HEK293 (cell line): ENCODE results near the gene VWF.

Experiments
- CTCF ChIA-PET: fragments of 350-600 bp; formaldehyde crosslinking; extraction: SDS; loops from one replicate; lab custom pipeline; 2021; ENCODE audit warnings: antibody characterized with exemption; lab: Yijun Ruan, JAX
- POLR2A ChIA-PET: fragments of 300-600 bp; formaldehyde crosslinking; extraction: SDS; loops from one replicate; lab custom pipeline; 2020; ENCODE audit warnings: antibody characterized with exemption, inconsistent platforms; lab: Yijun Ruan, JAX
- H3K27ac ChIP-seq: fragments of 200-500 bp; sonication (Bioruptor generic); 2 replicates; pipeline ENCODE4 v1.5.1; 2014; ENCODE audit warnings: low read depth, low read length, control low read depth, inconsistent platforms; ENCODE audit errors: extremely low read depth
- H3K36me3 ChIP-seq, 2 experiments: fragments of 200-500 bp in 1 of 2; sonication (Bioruptor generic) in 1 of 2; 1 replicate in 1 of 2; 2 replicates in 1 of 2; pipeline ENCODE4 v1.5.1; 2014 to 2017; ENCODE audit warnings: inconsistent platforms in 2 of 2, low read length in 2 of 2; ENCODE audit not compliant: control insufficient read depth in 2 of 2, insufficient read depth in 1 of 2
- H3K4me1 ChIP-seq: fragments of 200-500 bp; sonication (Bioruptor generic); 2 replicates; pipeline ENCODE4 v1.5.1; 2014; ENCODE audit warnings: mild to moderate bottlenecking, low read length, inconsistent platforms; ENCODE audit not compliant: control insufficient read depth, insufficient read depth
- H3K4me3 ChIP-seq: 2 replicates; pipeline ENCODE4 v1.5.1; 2011; ENCODE audit warnings: low read depth, mild to moderate bottlenecking, control low read depth, low read length, moderate library complexity
- H3K9me3 ChIP-seq: fragments of 200-500 bp; sonication (Bioruptor generic); 2 replicates; pipeline ENCODE4 v1.5.1; 2014; ENCODE audit warnings: low read depth, low read length, inconsistent platforms; ENCODE audit not compliant: control insufficient read depth, insufficient read depth
- MEIS1 ChIP-seq: sonication (generic); formaldehyde crosslinking; IDR thresholded peaks from 2 replicates; pipeline ENCODE4 v1.8.1; 2022; ENCODE audit warnings: missing genetic modification reagents, mild to moderate bottlenecking, borderline replicate concordance
- PRDM2 ChIP-seq: fragments of 450-650 bp; formaldehyde crosslinking; IDR thresholded peaks from 2 replicates; pipeline ENCODE4 v1.5.1; 2016; ENCODE audit warnings: missing biosample characterization, missing genetic modification characterization, borderline replicate concordance
- SALL2 ChIP-seq: fragments of 450-650 bp; formaldehyde crosslinking; IDR thresholded peaks from 2 replicates; pipeline ENCODE4 v1.5.0; 2017; ENCODE audit warnings: missing biosample characterization, mild to moderate bottlenecking, missing genetic modification characterization, borderline replicate concordance
- SP3 ChIP-seq: fragments of 450-650 bp; formaldehyde crosslinking; IDR thresholded peaks from 2 replicates; pipeline ENCODE4 v1.5.1; 2016; ENCODE audit warnings: missing biosample characterization, missing genetic modification characterization
- ZBTB21 ChIP-seq: fragments of 450-650 bp; formaldehyde crosslinking; IDR thresholded peaks from 2 replicates; pipeline ENCODE4 v1.5.1; 2017; ENCODE audit warnings: missing biosample characterization, missing genetic modification characterization
- ZFHX2 ChIP-seq: fragments of 450-650 bp; formaldehyde crosslinking; conservative IDR thresholded peaks from 2 replicates; pipeline ENCODE4 v1.5.1; 2016; ENCODE audit warnings: missing biosample characterization, missing genetic modification characterization
- ZFP69B ChIP-seq: fragments of 450-650 bp; formaldehyde crosslinking; IDR thresholded peaks from 2 replicates; pipeline ENCODE4 v1.5.1; 2016; ENCODE audit warnings: missing biosample characterization, missing genetic modification characterization
- ZNF146 ChIP-seq: fragments of 450-650 bp; formaldehyde crosslinking; IDR thresholded peaks from 2 replicates; pipeline ENCODE4 v1.5.1; 2016; ENCODE audit warnings: missing biosample characterization, missing genetic modification characterization
- ZNF221 ChIP-seq: fragments of 450-650 bp; formaldehyde crosslinking; IDR thresholded peaks from 2 replicates; pipeline ENCODE4 v1.5.1; 2017; ENCODE audit warnings: missing biosample characterization, missing genetic modification characterization, borderline replicate concordance
- ZNF24 ChIP-seq: fragments of 450-650 bp; formaldehyde crosslinking; IDR thresholded peaks from 2 replicates; pipeline ENCODE4 v1.5.1; 2016; ENCODE audit warnings: missing biosample characterization, missing genetic modification characterization
- ZNF324 ChIP-seq: fragments of 450-650 bp; formaldehyde crosslinking; IDR thresholded peaks from 2 replicates; pipeline ENCODE4 v1.5.1; 2016; ENCODE audit warnings: missing biosample characterization, missing genetic modification characterization
- ZNF394 ChIP-seq: fragments of 450-650 bp; formaldehyde crosslinking; IDR thresholded peaks from 2 replicates; pipeline ENCODE4 v1.5.1; 2016; ENCODE audit warnings: missing biosample characterization, missing genetic modification characterization, mild to moderate bottlenecking, moderate library complexity, borderline replicate concordance
- ZNF596 ChIP-seq: fragments of 450-650 bp; IDR thresholded peaks from 2 replicates; pipeline ENCODE4 v1.5.0; 2018; ENCODE audit warnings: missing biosample characterization, mild to moderate bottlenecking, missing genetic modification characterization, moderate library complexity
- ZNF747 ChIP-seq: fragments of 450-650 bp; formaldehyde crosslinking; IDR thresholded peaks from 2 replicates; pipeline ENCODE4 v1.5.1; 2016; ENCODE audit warnings: missing biosample characterization, missing genetic modification characterization
- ZNF76 ChIP-seq: fragments of 450-650 bp; formaldehyde crosslinking; IDR thresholded peaks from 2 replicates; pipeline ENCODE4; 2016; ENCODE audit warnings: low read depth, missing biosample characterization, missing genetic modification characterization, borderline replicate concordance
- ZSCAN4 ChIP-seq: fragments of 450-650 bp; formaldehyde crosslinking; IDR thresholded peaks from 2 replicates; pipeline ENCODE4 v1.5.1; 2017; ENCODE audit warnings: missing biosample characterization, missing genetic modification characterization
- TF ChIP-seq, protein P1 (sequence below): fragments of 450-650 bp; IDR thresholded peaks from 2 replicates; pipeline ENCODE4 v1.5.1; 2018; ENCODE audit warnings: missing biosample characterization, missing genetic modification characterization
- TF ChIP-seq, protein P2 (sequence below): fragments of 450-650 bp; formaldehyde crosslinking; IDR thresholded peaks from 2 replicates; pipeline ENCODE4 v1.5.1; 2016; ENCODE audit warnings: missing biosample characterization, missing genetic modification characterization, borderline replicate concordance

The VWF gene

DNA sequence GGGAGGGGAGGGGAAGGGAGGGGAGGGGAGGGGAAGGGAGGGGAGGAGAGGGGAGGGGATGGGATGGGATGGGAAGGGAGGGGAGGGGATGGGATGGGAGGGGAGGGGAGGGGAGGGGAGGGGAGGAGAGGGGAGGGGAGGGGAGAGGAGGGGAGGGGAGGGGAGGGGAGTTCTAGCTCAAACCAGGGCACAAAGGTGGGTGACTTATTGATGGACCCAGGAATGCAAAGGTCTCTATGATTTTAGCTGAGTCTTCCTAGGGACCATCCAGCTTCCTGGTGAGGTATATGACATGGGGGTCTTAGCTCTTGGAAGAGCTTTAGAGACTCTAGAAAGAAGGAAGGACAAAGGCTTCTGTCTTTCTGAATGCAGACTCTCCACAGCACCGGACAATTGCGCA, 221.7 kb downstream of the VWF start (continued):
- no peak for TF ChIP-seq ZFP69B (tag by site-specific recombination)
- TF ChIP-seq SALL2 (tag by site-specific recombination): no peak

DNA sequence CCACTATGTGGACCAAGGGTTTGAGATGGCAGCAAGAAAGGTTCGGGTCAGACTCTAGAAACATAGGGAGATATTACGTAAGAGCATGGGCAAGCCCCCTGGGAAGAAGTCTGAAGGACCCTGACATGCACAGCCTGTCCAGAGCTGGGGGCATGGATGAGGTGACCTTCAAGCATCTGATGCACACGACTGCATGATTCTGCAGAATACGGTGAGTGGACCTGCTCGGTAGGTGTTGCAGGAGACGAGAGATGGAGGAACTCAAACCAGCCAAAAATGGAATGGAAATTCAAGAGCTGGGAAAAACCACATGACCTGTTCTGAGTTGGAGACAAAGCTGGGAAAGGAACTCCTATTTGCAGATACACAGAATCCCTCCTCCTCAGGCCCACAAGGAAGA, 223.1 kb downstream of the VWF start:
- Histone ChIP-seq H3K36me3 (no peaks in the 10 kb centered on the region), H3K9me3 (no peaks in the 10 kb centered on the region), H3K4me1 (no peaks in the 10 kb centered on the region), H3K4me3 (no peak overlapping the region), H3K27ac (no peak overlapping the region)
- ChIA-PET POLR2A (no interaction called here), CTCF (interaction anchor here (0.9 kb wide), 1 partner anchor 48 kb away, joined by 3 read pairs; no protein-coding TSS in a partner anchor)
- no peak for TF ChIP-seq ZNF221 (tag by site-specific recombination)
- TF ChIP-seq ZNF146: no peak

DNA sequence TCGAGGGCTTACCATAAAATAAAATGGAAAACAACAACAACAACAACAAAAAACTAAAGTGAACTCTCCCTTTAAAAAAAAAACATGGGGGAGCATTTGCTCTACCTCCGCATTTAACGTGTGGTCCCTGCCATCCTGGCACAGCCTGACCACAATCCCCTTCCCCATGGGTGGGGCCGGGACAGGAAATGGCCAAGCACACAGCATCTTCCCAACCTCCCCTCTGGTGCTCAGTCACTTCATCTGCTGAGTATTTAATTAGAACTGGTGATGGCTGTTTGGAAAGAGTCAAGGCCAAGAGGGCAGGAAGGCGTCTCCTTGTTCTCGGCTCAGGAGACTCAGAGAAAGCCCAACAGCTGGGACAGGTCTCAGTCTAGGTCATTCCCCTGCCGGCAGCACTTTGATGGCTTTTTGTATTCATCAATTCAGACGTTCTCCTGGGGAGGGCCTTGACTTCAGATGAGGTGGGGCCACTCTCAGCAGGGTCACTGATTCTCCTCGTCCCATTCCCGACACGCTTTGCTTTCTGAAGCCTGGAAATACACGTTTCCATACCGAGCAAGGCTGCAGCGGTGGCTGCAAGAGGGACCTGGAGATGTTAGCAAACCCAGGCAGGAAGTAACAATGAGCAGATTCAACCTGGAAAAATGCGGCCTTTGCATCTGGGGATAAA, 223.8 kb downstream of the VWF start:
- CTCF ChIA-PET: interaction anchor here (0.9 kb wide), 1 partner anchor 49 kb away, joined by 3 read pairs; no protein-coding TSS in a partner anchor
- Histone ChIP-seq H3K4me3 (no peak overlapping the region), H3K4me1 (no peaks in the 10 kb centered on the region), H3K27ac (no peak overlapping the region), H3K36me3 (no peaks in the 10 kb centered on the region), H3K9me3 (no peaks in the 10 kb centered on the region)
- POLR2A ChIA-PET: no interaction called here
- TF ChIP-seq ZNF324 (no peak), ZSCAN4 (tag by site-specific recombination) (no peak), ZBTB21 (tag by site-specific recombination) (no peak), SP3 (tag by site-specific recombination) (no peak), ZNF394 (tag by site-specific recombination) (no peak), ZNF596 (tag by site-specific recombination) (no peak), ZNF747 (no peak), MEIS1 (CRISPR knock-in tag) (no peak), ZFHX2 (tag by site-specific recombination) (no peak), ZNF76 (tag by site-specific recombination) (no peak), PRDM2 (tag by site-specific recombination) (no peak), ZNF24 (no peak)
- TF ChIP-seq, protein P1, sequence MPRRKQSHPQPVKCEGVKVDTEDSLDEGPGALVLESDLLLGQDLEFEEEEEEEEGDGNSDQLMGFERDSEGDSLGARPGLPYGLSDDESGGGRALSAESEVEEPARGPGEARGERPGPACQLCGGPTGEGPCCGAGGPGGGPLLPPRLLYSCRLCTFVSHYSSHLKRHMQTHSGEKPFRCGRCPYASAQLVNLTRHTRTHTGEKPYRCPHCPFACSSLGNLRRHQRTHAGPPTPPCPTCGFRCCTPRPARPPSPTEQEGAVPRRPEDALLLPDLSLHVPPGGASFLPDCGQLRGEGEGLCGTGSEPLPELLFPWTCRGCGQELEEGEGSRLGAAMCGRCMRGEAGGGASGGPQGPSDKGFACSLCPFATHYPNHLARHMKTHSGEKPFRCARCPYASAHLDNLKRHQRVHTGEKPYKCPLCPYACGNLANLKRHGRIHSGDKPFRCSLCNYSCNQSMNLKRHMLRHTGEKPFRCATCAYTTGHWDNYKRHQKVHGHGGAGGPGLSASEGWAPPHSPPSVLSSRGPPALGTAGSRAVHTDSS: no peak
- TF ChIP-seq, protein P2, sequence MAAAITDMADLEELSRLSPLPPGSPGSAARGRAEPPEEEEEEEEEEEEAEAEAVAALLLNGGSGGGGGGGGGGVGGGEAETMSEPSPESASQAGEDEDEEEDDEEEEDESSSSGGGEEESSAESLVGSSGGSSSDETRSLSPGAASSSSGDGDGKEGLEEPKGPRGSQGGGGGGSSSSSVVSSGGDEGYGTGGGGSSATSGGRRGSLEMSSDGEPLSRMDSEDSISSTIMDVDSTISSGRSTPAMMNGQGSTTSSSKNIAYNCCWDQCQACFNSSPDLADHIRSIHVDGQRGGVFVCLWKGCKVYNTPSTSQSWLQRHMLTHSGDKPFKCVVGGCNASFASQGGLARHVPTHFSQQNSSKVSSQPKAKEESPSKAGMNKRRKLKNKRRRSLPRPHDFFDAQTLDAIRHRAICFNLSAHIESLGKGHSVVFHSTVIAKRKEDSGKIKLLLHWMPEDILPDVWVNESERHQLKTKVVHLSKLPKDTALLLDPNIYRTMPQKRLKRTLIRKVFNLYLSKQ (tag by site-specific recombination): no peak
